PC-9 (cell line): ENCODE measurements around the gene YEATS2. TPM values are rescaled to one million over a fixed set of nuclear protein-coding genes. Genes with fewer than 3 reads are reported as not detected.
"Not testable (repeated sequence)": the region's sequence is repeated elsewhere in the genome, so short reads cannot be mapped to it uniquely, and the experiment has no call there.

ENCODE experiments used
- BruUV-seq: library from RNA; stranded (reverse); fragments of 400-500 nt; replicated peaks from 2 replicates; lab custom pipeline; 2021; lab: Mats Ljungman, UMichigan
- CTCF ChIA-PET: fragments of 300-600 bp; sonication (Branson Sonifier 250); formaldehyde crosslinking; loops from one replicate; lab custom pipeline; 2022; ENCODE audit warnings: antibody characterized with exemption; lab: Charles Lee
- POLR2A ChIA-PET: fragments of 300-600 bp; sonication (Branson Sonifier 250); formaldehyde crosslinking; loops from one replicate; lab custom pipeline; 2022; ENCODE audit warnings: antibody characterized with exemption; ENCODE audit not compliant: unreplicated experiment; lab: Charles Lee
- DNase-seq, 2 experiments: peaks; one replicate each; pipeline versions ENCODE4 v3.0.0 to v3.0.0-alpha.2; 2015 to 2022; ENCODE audit warnings: mixed read lengths in 1 of 2
- H2AFZ ChIP-seq: fragments of 200-600 bp; sonication (generic); 2 replicates; pipeline ENCODE4 v1.8.1; 2017; ENCODE audit warnings: antibody characterized with exemption
- H3F3A ChIP-seq: fragments of 200-600 bp; sonication (generic); 2 replicates; pipeline ENCODE4 v1.8.1; 2017; ENCODE audit warnings: antibody characterized with exemption, mild to moderate bottlenecking, low read depth; ENCODE audit not compliant: insufficient read depth
- H3K27ac ChIP-seq: fragments of 200-600 bp; sonication (generic); 2 replicates; pipeline ENCODE4 v1.6.1; 2016; ENCODE audit warnings: mixed run types
- H3K27me3 ChIP-seq: fragments of 200-600 bp; sonication (generic); 2 replicates; pipeline ENCODE4 v1.6.1; 2016; ENCODE audit warnings: low read depth, mixed run types; ENCODE audit not compliant: insufficient read depth
- H3K36me3 ChIP-seq: fragments of 200-600 bp; sonication (generic); 2 replicates; pipeline ENCODE4 v1.6.1; 2016; ENCODE audit warnings: low read depth, mixed run types
- H3K4me1 ChIP-seq: fragments of 200-600 bp; sonication (generic); replicated peaks from 2 replicates; pipeline ENCODE4 v1.6.1; 2016; ENCODE audit warnings: mixed run types; ENCODE audit not compliant: insufficient read depth
- H3K4me2 ChIP-seq: fragments of 200-600 bp; sonication (generic); 2 replicates; pipeline ENCODE4 v1.6.1; 2017; ENCODE audit warnings: mixed run types
- H3K4me3 ChIP-seq: fragments of 200-600 bp; sonication (generic); 2 replicates; pipeline ENCODE4 v1.6.1; 2016; ENCODE audit warnings: mixed run types
- H3K79me2 ChIP-seq: fragments of 200-600 bp; sonication (generic); 2 replicates; pipeline ENCODE4 v1.6.1; 2017; ENCODE audit warnings: low read depth, mixed run types
- H3K9me2 ChIP-seq: fragments of 200-600 bp; sonication (generic); 2 replicates; pipeline ENCODE4 v1.8.1; 2017; ENCODE audit warnings: mild to moderate bottlenecking; ENCODE audit not compliant: insufficient read depth
- H3K9me3 ChIP-seq: fragments of 200-600 bp; sonication (generic); 2 replicates; pipeline ENCODE4 v1.8.1; 2016; ENCODE audit warnings: low read depth; ENCODE audit not compliant: insufficient read depth
- H4K20me1 ChIP-seq: fragments of 200-600 bp; sonication (generic); 2 replicates; pipeline ENCODE4 v1.8.1; 2017; ENCODE audit not compliant: insufficient read depth
- CTCF ChIP-seq: fragments of 200-600 bp; sonication (generic); conservative IDR thresholded peaks from 2 replicates; pipeline ENCODE4 v1.6.1; 2017; ENCODE audit warnings: mixed run types, antibody characterized with exemption, mild to moderate bottlenecking, moderate library complexity
- EZH2 ChIP-seq: fragments of 200-600 bp; sonication (generic); IDR thresholded peaks from 2 replicates; pipeline ENCODE4 v1.8.0; 2017; ENCODE audit warnings: antibody characterized with exemption, low read depth
- intact Hi-C: fragments of 100-400 bp; cut with micrococcal nuclease; formaldehyde crosslinking; loops from one replicate; pipeline ENCODE4 v1.10.0; 2022; ENCODE audit not compliant: unreplicated experiment
- total RNA-seq: library from RNA; stranded (reverse); gene quantifications from 2 replicates; pipeline ENCODE4 v1.2.3, GENCODE V29; 2021

The YEATS2 gene
- total RNA-seq, 1 experiment from 2014 or later, result 37.2 TPM

GRCh38 chr3:183779896-183780465, 82.4 kb downstream of the YEATS2 start:
- no peaks in the 10 kb centered on the region for H3K79me2 ChIP-seq
- H3K4me2 ChIP-seq, result no peak overlapping the region
- H3F3A ChIP-seq, result no peaks in the 10 kb centered on the region
- ChIA-PET POLR2A (no interaction called here), CTCF (no interaction called here)
- BruUV-seq, result no TSS peak
- H3K9me3 ChIP-seq, result no peaks in the 10 kb centered on the region
- H3K9me2 ChIP-seq, result no peaks in the 10 kb centered on the region
- no peak for TF ChIP-seq CTCF
- no peak for TF ChIP-seq EZH2
- no peak for DNase-seq
- H3K4me1 ChIP-seq, result no peaks in the 10 kb centered on the region
- no peaks in the 10 kb centered on the region for H4K20me1 ChIP-seq
- intact Hi-C loops, result no loop called here
- no peak overlapping the region for H2AFZ ChIP-seq
- no peaks in the 10 kb centered on the region for H3K27me3 ChIP-seq
- H3K27ac ChIP-seq, result no peak overlapping the region
- no peak overlapping the region for H3K4me3 ChIP-seq
- H3K36me3 ChIP-seq, result peaks cover 52% of the 10 kb centered on the region

DNA sequence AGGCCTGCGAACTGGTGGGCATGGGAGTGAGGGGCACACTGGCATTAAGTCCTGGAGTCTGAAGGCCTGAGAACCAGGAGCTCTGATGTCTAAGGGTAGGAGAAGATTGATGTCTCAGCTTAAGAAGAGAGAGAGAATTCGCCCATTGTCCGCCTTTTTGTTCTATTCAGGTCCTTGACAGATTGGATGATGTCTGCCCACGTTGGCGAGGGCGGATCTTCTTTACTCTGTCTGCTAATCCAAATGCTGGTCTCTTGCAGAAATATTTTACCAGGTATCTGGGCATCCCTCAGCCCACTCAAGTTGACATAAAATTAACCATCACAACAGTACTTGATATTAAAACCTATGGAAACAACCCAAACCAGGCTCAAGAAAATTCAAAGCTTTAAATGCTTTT, 83.6 kb downstream of the YEATS2 start:
- Histone ChIP-seq H3K27me3 (no peaks in the 10 kb centered on the region), H3K79me2 (no peaks in the 10 kb centered on the region), H3K36me3 (peaks cover 39% of the 10 kb centered on the region), H3K4me1 (no peaks in the 10 kb centered on the region), H2AFZ (no peak overlapping the region), H3K9me3 (no peaks in the 10 kb centered on the region), H3K9me2 (no peaks in the 10 kb centered on the region), H3K4me3 (no peak overlapping the region), H3K4me2 (no peak overlapping the region), H3F3A (no peaks in the 10 kb centered on the region), H3K27ac (no peak overlapping the region), H4K20me1 (no peaks in the 10 kb centered on the region)
- ChIA-PET POLR2A (no interaction called here), CTCF (no interaction called here)
- no peak for DNase-seq
- no peak for TF ChIP-seq CTCF
- no peak for TF ChIP-seq EZH2
- BruUV-seq, result no TSS peak
- intact Hi-C loops, result no loop called here

DNA sequence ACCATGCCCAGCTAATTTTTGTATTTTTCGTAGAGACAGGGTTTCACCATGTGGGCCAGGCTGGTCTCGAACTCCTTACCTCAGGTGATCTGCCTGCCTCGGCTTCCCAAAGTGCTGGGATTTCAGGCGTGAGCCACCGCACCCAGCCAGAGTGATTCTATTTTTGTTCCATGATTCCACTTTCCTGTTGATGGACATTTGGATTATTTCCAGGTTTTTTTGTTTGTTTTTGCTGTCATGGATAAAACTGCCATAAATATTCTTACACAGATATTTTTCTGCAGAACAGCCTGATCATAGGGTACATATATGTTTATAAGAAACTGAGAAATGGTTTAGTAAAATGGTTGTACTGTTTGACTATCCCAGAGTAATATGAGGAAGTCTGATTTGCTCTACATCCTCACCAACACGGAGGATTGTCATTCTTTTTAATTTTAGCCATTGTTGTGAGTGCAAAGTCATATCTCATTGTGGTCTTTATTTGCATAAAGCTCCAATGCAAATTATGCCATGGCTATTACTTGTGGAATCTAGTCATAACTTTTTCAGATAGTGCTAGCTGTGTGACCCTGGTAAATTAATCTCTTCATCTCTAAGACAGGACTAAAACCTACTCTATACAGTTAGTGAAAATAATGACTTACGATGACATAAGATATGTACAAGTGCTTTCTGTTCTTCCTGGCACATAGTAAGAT, 85.1 kb downstream of the YEATS2 start:
- Histone ChIP-seq H3K9me3 (no peaks in the 10 kb centered on the region), H3K4me3 (no peak overlapping the region), H3K9me2 (no peaks in the 10 kb centered on the region), H3K79me2 (no peaks in the 10 kb centered on the region), H3K27ac (no peak overlapping the region), H3K36me3 (peaks cover 34% of the 10 kb centered on the region), H3K27me3 (no peaks in the 10 kb centered on the region), H2AFZ (no peak overlapping the region), H4K20me1 (no peaks in the 10 kb centered on the region), H3F3A (no peaks in the 10 kb centered on the region), H3K4me2 (no peak overlapping the region), H3K4me1 (no peaks in the 10 kb centered on the region)
- intact Hi-C loops, result no loop called here
- ChIA-PET CTCF (interaction anchor here (0.6 kb wide), 1 partner anchor 22 kb away, joined by 6 read pairs; no protein-coding TSS in a partner anchor), POLR2A (no interaction called here)
- BruUV-seq, result no TSS peak
- TF ChIP-seq EZH2, result no peak
- no peak for TF ChIP-seq CTCF
- DNase-seq, result no peak

- H3K27ac ChIP-seq, H3K27me3 ChIP-seq, H3K9me3 ChIP-seq, H2AFZ ChIP-seq, intact Hi-C loops, H3K79me2 ChIP-seq, BruUV-seq, H3F3A ChIP-seq, DNase-seq, H3K4me1 ChIP-seq, H4K20me1 ChIP-seq, CTCF ChIA-PET, H3K4me2 ChIP-seq, H3K9me2 ChIP-seq, POLR2A ChIA-PET, H3K4me3 ChIP-seq: not testable (repeated sequence)
- peaks cover 26% of the 10 kb centered on the region for H3K36me3 ChIP-seq
Measured at GRCh38 chr3:183784503-183784902, 86.9 kb downstream of the YEATS2 start.
